HepG2 (cell line): ENCODE measurements around the gene RPL18. TPM values are rescaled to one million over a fixed set of nuclear protein-coding genes. Genes with fewer than 3 reads are reported as not detected.

Source experiments
- CREM ChIP-seq, 2 experiments: sonication (generic) in 1 of 2; formaldehyde crosslinking in 1 of 2; IDR thresholded peaks; 2 replicates each; pipeline versions ENCODE4 v1.4.0 to v1.6.1; 2016 to 2020; ENCODE audit warnings: antibody characterized with exemption in 1 of 2, mild to moderate bottlenecking in 1 of 2, missing genetic modification reagents in 1 of 2
- ELF1 ChIP-seq: sonication (generic); formaldehyde crosslinking; IDR thresholded peaks from 2 replicates; pipeline ENCODE4 v1.4.0; 2020; ENCODE audit warnings: missing genetic modification reagents
- MIER2 ChIP-seq: IDR thresholded peaks from 2 replicates; pipeline ENCODE4 v1.6.1; 2016; ENCODE audit warnings: missing biosample characterization, missing genetic modification reagents
- NCOR1 ChIP-seq: fragments of 200-600 bp; sonication (generic); IDR thresholded peaks from 2 replicates; pipeline ENCODE4 v1.7.0; 2017; ENCODE audit warnings: antibody characterized with exemption, low read length, borderline replicate concordance
- PAF1 ChIP-seq: IDR thresholded peaks from 2 replicates; pipeline ENCODE4 v1.6.1; 2016; ENCODE audit warnings: missing genetic modification reagents, missing compliant biosample characterization
- ZNF569 ChIP-seq: sonication (generic); formaldehyde crosslinking; IDR thresholded peaks from 2 replicates; pipeline ENCODE4 v1.5.0; 2020; ENCODE audit warnings: mild to moderate bottlenecking, missing genetic modification reagents, moderate library complexity, borderline replicate concordance
- ZNF772 ChIP-seq: sonication (generic); formaldehyde crosslinking; IDR thresholded peaks from 2 replicates; pipeline ENCODE4 v1.5.0; 2020; ENCODE audit warnings: mild to moderate bottlenecking, missing genetic modification reagents
- polyA plus RNA-seq, 8 experiments: library from polyadenylated mRNA; depleted of rRNA in 3 of 8; stranded (reverse) in 7 of 8; unstranded in 1 of 8; fragments of >200 nt; fragmentation: Illumina TruSeq in 4 of 8; extraction: Trizol in 4 of 8; gene quantifications; 2 replicates each; pipeline versions ENCODE4 v1.2.1 to v1.2.3, GENCODE V29; 2011 to 2016; ENCODE audit warnings: low read depth in 4 of 8, missing spikeins in 1 of 8, mixed read lengths in 1 of 8; ENCODE audit not compliant: insufficient read depth in 1 of 8
- total RNA-seq, 5 experiments: library from RNA; depleted of rRNA; stranded (reverse); fragments of >200 nt; fragmentation: Illumina TruSeq; extraction: Trizol; gene quantifications; 2 replicates each; pipeline ENCODE4 v1.2.3, GENCODE V29; 2016; ENCODE audit warnings: low read depth in 1 of 5
- TF ChIP-seq, protein P1 (sequence below): sonication (generic); formaldehyde crosslinking; IDR thresholded peaks from 2 replicates; pipeline ENCODE4 v1.4.0; 2020; ENCODE audit warnings: missing genetic modification reagents, borderline replicate concordance
- TF ChIP-seq, protein P2 (sequence below), 2 experiments: sonication (generic) in 1 of 2; formaldehyde crosslinking in 1 of 2; IDR thresholded peaks; 2 replicates each; pipeline versions ENCODE4 v1.6.1 to v1.9.0; 2014 to 2022; ENCODE audit warnings: antibody characterized with exemption in 1 of 2, borderline replicate concordance in 1 of 2, inconsistent platforms in 1 of 2, low read depth in 1 of 2, missing genetic modification reagents in 1 of 2
- TF ChIP-seq, protein P3 (sequence below): sonication (generic); formaldehyde crosslinking; IDR thresholded peaks from 2 replicates; pipeline ENCODE4 v1.8.0; 2022; ENCODE audit warnings: mild to moderate bottlenecking, missing genetic modification reagents, borderline replicate concordance
- TF ChIP-seq, protein P4 (sequence below): sonication (generic); formaldehyde crosslinking; IDR thresholded peaks from 2 replicates; pipeline ENCODE4 v1.8.0; 2022; ENCODE audit warnings: missing genetic modification reagents, mild to moderate bottlenecking, moderate library complexity, borderline replicate concordance
- TF ChIP-seq, protein P5 (sequence below): sonication (generic); formaldehyde crosslinking; IDR thresholded peaks from 2 replicates; pipeline ENCODE4 v1.5.0; 2020; ENCODE audit warnings: missing genetic modification reagents

Gene RPL18
- total and polyA plus RNA-seq, 2 of the 13 experiments (the other 11 are each of a cell fraction or from before 2014, with no cell fraction given), result 1,485 to 1,639 TPM

DNA sequence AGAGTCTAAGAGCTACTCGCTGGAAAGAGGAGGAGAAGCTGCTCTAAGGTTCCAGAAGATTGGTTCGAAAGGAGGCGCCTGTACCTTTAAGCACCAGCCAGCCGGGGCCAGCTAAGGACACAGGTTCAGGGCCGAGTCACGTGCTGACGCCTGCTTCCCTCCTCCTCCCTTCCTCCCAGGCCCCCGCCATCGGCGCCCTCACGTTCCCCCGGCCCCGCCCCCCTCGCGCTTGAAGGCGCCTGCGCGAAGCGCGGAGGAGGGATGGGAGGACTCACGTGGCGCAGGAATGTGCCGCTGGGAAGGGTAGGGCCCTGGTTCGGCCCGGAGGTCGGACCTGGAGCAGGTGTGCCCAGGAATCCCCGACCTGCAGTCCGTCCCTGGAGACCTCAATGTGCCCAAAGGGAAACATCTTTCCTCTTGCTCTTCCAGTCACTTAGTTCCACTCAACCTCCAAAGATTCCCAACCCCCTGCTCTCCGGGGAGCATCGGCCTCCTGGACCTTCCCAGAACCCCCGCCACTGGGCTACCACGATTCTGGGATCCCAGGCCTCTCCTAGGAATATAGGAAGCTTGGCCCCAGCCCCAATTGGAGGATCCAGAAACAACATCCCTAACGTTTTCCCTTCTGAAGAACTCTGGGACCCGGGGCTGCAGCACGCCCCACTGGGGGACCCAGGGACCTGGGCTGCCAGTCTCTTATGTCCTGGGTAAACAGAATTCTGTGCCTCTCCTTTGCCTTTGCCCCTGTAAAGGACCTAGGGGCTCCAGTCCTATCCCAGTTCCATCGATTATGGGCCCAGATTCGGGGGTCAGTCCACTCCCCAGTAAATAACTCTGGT is 15.7 kb upstream of the RPL18 start (continued):
- TF ChIP-seq, protein P1, sequence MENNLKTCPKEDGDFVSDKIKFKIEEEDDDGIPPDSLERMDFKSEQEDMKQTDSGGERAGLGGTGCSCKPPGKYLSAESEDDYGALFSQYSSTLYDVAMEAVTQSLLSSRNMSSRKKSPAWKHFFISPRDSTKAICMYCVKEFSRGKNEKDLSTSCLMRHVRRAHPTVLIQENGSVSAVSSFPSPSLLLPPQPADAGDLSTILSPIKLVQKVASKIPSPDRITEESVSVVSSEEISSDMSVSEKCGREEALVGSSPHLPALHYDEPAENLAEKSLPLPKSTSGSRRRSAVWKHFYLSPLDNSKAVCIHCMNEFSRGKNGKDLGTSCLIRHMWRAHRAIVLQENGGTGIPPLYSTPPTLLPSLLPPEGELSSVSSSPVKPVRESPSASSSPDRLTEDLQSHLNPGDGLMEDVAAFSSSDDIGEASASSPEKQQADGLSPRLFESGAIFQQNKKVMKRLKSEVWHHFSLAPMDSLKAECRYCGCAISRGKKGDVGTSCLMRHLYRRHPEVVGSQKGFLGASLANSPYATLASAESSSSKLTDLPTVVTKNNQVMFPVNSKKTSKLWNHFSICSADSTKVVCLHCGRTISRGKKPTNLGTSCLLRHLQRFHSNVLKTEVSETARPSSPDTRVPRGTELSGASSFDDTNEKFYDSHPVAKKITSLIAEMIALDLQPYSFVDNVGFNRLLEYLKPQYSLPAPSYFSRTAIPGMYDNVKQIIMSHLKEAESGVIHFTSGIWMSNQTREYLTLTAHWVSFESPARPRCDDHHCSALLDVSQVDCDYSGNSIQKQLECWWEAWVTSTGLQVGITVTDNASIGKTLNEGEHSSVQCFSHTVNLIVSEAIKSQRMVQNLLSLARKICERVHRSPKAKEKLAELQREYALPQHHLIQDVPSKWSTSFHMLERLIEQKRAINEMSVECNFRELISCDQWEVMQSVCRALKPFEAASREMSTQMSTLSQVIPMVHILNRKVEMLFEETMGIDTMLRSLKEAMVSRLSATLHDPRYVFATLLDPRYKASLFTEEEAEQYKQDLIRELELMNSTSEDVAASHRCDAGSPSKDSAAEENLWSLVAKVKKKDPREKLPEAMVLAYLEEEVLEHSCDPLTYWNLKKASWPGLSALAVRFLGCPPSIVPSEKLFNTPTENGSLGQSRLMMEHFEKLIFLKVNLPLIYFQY (CRISPR knock-in tag), result peak; percentile 94
- TF ChIP-seq ZNF569 (CRISPR knock-in tag), result no peak
- TF ChIP-seq NCOR1, result peak; percentile 74; the same call in 1 of the 2 replicates
- TF ChIP-seq, protein P2, sequence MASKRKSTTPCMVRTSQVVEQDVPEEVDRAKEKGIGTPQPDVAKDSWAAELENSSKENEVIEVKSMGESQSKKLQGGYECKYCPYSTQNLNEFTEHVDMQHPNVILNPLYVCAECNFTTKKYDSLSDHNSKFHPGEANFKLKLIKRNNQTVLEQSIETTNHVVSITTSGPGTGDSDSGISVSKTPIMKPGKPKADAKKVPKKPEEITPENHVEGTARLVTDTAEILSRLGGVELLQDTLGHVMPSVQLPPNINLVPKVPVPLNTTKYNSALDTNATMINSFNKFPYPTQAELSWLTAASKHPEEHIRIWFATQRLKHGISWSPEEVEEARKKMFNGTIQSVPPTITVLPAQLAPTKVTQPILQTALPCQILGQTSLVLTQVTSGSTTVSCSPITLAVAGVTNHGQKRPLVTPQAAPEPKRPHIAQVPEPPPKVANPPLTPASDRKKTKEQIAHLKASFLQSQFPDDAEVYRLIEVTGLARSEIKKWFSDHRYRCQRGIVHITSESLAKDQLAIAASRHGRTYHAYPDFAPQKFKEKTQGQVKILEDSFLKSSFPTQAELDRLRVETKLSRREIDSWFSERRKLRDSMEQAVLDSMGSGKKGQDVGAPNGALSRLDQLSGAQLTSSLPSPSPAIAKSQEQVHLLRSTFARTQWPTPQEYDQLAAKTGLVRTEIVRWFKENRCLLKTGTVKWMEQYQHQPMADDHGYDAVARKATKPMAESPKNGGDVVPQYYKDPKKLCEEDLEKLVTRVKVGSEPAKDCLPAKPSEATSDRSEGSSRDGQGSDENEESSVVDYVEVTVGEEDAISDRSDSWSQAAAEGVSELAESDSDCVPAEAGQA (IDR thresholded peaks at IDR 0.05; ENCODE audit: low read depth), result no peak
- TF ChIP-seq, protein P2 (CRISPR knock-in tag; IDR thresholded peaks at IDR 0.05; ENCODE audit: borderline replicate concordance), result no peak
- TF ChIP-seq, protein P3, sequence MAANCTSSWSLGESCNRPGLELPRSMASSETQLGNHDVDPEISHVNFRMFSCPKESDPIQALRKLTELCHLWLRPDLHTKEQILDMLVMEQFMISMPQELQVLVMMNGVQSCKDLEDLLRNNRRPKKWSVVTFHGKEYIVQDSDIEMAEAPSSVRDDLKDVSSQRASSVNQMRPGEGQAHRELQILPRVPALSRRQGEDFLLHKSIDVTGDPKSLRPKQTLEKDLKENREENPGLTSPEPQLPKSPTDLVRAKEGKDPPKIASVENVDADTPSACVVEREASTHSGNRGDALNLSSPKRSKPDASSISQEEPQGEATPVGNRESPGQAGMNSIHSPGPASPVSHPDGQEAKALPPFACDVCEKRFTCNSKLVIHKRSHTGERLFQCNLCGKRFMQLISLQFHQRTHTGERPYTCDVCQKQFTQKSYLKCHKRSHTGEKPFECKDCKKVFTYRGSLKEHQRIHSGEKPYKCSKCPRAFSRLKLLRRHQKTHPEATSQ (CRISPR knock-in tag), result no peak
- no peak for TF ChIP-seq PAF1
- TF ChIP-seq, protein P4, sequence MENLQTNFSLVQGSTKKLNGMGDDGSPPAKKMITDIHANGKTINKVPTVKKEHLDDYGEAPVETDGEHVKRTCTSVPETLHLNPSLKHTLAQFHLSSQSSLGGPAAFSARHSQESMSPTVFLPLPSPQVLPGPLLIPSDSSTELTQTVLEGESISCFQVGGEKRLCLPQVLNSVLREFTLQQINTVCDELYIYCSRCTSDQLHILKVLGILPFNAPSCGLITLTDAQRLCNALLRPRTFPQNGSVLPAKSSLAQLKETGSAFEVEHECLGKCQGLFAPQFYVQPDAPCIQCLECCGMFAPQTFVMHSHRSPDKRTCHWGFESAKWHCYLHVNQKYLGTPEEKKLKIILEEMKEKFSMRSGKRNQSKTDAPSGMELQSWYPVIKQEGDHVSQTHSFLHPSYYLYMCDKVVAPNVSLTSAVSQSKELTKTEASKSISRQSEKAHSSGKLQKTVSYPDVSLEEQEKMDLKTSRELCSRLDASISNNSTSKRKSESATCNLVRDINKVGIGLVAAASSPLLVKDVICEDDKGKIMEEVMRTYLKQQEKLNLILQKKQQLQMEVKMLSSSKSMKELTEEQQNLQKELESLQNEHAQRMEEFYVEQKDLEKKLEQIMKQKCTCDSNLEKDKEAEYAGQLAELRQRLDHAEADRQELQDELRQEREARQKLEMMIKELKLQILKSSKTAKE (CRISPR knock-in tag), result no peak
- no peak for TF ChIP-seq MIER2 (CRISPR knock-in tag)
- TF ChIP-seq, protein P5, sequence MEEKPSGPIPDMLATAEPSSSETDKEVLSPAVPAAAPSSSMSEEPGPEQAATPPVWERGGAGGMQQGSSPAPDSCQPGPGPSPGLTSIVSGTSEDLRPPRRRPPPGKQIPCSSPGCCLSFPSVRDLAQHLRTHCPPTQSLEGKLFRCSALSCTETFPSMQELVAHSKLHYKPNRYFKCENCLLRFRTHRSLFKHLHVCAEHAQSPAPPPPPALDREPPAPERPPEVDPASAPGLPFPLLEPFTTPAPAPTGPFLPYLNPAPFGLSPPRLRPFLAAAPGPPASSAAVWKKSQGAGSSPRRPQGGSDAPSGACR (CRISPR knock-in tag), result peak; percentile 55; the same call in 1 of the 2 replicates
- TF ChIP-seq ELF1 (CRISPR knock-in tag), result no peak
- TF ChIP-seq ZNF772, result no peak
- no peak for TF ChIP-seq CREM (IDR thresholded peaks at IDR 0.05)
- no peak for TF ChIP-seq CREM (CRISPR knock-in tag; IDR thresholded peaks at IDR 0.05)
